MM.1S (cell line): Measurements from ENCODE around the gene RREB1.

Experiments
- DNase-seq: peaks from one replicate; pipeline ENCODE4 v3.0.0-alpha.2; 2015
- H2AFZ ChIP-seq: fragments of 300-600 bp; sonication (generic); 2 replicates; pipeline ENCODE4 v1.6.0; 2016; ENCODE audit warnings: antibody characterized with exemption, low read length
- H3F3A ChIP-seq: fragments of 300-600 bp; sonication (generic); 2 replicates; pipeline ENCODE4 v1.6.1; 2016; ENCODE audit warnings: mild to moderate bottlenecking, antibody characterized with exemption, low read length, moderate library complexity, mixed read lengths; ENCODE audit not compliant: insufficient read depth
- H3K27ac ChIP-seq: fragments of 300-600 bp; sonication (generic); 2 replicates; pipeline ENCODE4 v1.5.1; 2016; ENCODE audit warnings: mild to moderate bottlenecking, low read length
- H3K27me3 ChIP-seq: fragments of 300-600 bp; sonication (generic); replicated peaks from 2 replicates; pipeline ENCODE4 v1.6.0; 2016; ENCODE audit warnings: low read length; ENCODE audit not compliant: insufficient read depth
- H3K36me3 ChIP-seq: fragments of 300-600 bp; sonication (generic); replicated peaks from 2 replicates; pipeline ENCODE4 v1.6.1; 2016; ENCODE audit warnings: mild to moderate bottlenecking, low read length, mixed read lengths; ENCODE audit not compliant: insufficient read depth
- H3K4me1 ChIP-seq: fragments of 300-600 bp; sonication (generic); 2 replicates; pipeline ENCODE4 v1.6.1; 2016; ENCODE audit warnings: low read length, mixed read lengths
- H3K4me2 ChIP-seq: fragments of 300-600 bp; sonication (generic); 2 replicates; pipeline ENCODE4 v1.6.0; 2016; ENCODE audit warnings: low read depth, low read length
- H3K4me3 ChIP-seq: fragments of 300-600 bp; sonication (generic); 2 replicates; pipeline ENCODE4 v1.5.1; 2016; ENCODE audit warnings: low read length, mixed read lengths
- H3K79me2 ChIP-seq: fragments of 300-600 bp; sonication (generic); 2 replicates; pipeline ENCODE4 v1.6.1; 2016; ENCODE audit warnings: mixed run types, low read length, mixed read lengths
- H3K9ac ChIP-seq: fragments of 300-600 bp; sonication (generic); 2 replicates; pipeline ENCODE4 v1.6.1; 2016; ENCODE audit warnings: low read length, mixed read lengths
- H3K9me2 ChIP-seq: fragments of 300-600 bp; sonication (generic); replicated peaks from 2 replicates; pipeline ENCODE4 v1.6.1; 2016; ENCODE audit warnings: mild to moderate bottlenecking, low read length, mixed read lengths; ENCODE audit not compliant: insufficient read depth
- H3K9me3 ChIP-seq: fragments of 300-600 bp; sonication (generic); replicated peaks from 2 replicates; pipeline ENCODE4 v1.6.1; 2016; ENCODE audit warnings: mild to moderate bottlenecking, low read length, mixed read lengths; ENCODE audit not compliant: insufficient read depth
- H4K20me1 ChIP-seq: fragments of 300-600 bp; sonication (generic); 2 replicates; pipeline ENCODE4 v1.6.1; 2016; ENCODE audit warnings: mild to moderate bottlenecking, low read length, moderate library complexity, mixed read lengths; ENCODE audit not compliant: insufficient read depth
- CTCF ChIP-seq: fragments of 300-600 bp; sonication (generic); IDR thresholded peaks from 2 replicates; pipeline ENCODE4 v1.5.1; 2016; ENCODE audit warnings: antibody characterized with exemption, low read length, mixed read lengths
- EZH2 ChIP-seq: fragments of 300-600 bp; sonication (generic); optimal IDR thresholded peaks from 2 replicates; pipeline ENCODE3; 2017; ENCODE audit warnings: low read depth, mild to moderate bottlenecking, antibody characterized with exemption, low read length, mixed read lengths
- EZH2phosphoT487 ChIP-seq: fragments of 300-600 bp; sonication (generic); IDR thresholded peaks from 2 replicates; pipeline ENCODE4 v1.6.1; 2018; ENCODE audit warnings: antibody characterized with exemption, low read length

The RREB1 gene

DNA sequence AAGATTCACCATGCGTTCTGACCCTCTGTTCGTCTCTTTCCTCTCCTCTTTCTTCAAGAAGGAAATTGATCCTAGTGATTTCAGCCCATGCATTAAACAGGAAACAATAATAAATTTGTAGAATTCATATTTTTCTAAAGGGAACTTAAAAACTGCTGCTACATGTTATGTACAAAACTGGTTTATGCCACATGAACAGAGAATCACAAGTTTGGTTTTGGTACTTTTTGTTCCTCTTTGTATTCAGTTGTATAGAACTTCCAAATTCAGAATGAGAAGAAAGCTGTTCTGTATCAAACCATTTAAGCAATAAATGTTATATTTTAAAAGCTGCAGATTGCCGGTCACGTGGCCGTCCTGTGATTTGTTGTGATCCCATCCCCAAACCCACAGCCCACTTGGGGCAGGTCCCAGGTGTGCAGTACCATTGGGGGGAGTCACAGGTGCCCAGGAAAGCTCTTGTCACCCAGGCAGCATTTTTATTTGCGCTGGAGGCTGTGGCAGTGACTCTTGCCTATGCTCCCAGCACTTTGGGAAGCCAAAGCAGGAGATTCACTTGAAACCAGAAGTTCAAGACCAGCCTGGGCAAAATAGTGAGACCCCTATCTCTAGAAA lies 144.0 kb downstream of the RREB1 start:
- TF ChIP-seq CTCF (no peak), EZH2 (no peak), EZH2phosphoT487 (no peak)
- H3K9me3 ChIP-seq, result no peaks in the 10 kb centered on the region
- H2AFZ ChIP-seq, result no peak overlapping the region
- no peaks in the 10 kb centered on the region for H3K4me1 ChIP-seq
- no peak overlapping the region for H3K4me3 ChIP-seq
- no peak overlapping the region for H3K27ac ChIP-seq
- H4K20me1 ChIP-seq, result no peaks in the 10 kb centered on the region
- no peaks in the 10 kb centered on the region for H3F3A ChIP-seq
- H3K79me2 ChIP-seq, result no peaks in the 10 kb centered on the region
- H3K36me3 ChIP-seq, result no peaks in the 10 kb centered on the region
- H3K27me3 ChIP-seq, result no peaks in the 10 kb centered on the region
- H3K9ac ChIP-seq, result no peak overlapping the region
- H3K9me2 ChIP-seq, result no peaks in the 10 kb centered on the region
- no peak overlapping the region for H3K4me2 ChIP-seq
- DNase-seq, result no peak

- no peak for TF ChIP-seq EZH2phosphoT487
- TF ChIP-seq EZH2, result no peak
- TF ChIP-seq CTCF, result no peak
- Histone ChIP-seq H4K20me1 (no peaks in the 10 kb centered on the region), H3K27me3 (no peaks in the 10 kb centered on the region), H3K4me3 (no peak overlapping the region), H3K79me2 (no peaks in the 10 kb centered on the region), H2AFZ (no peak overlapping the region), H3K4me2 (no peak overlapping the region), H3K4me1 (no peaks in the 10 kb centered on the region), H3K27ac (no peak overlapping the region), H3K9me2 (no peaks in the 10 kb centered on the region), H3F3A (no peaks in the 10 kb centered on the region), H3K9me3 (no peaks in the 10 kb centered on the region), H3K36me3 (no peaks in the 10 kb centered on the region), H3K9ac (no peak overlapping the region)
- no peak for DNase-seq
Measured at GRCh38 chr6:7252390-7252789, 144.6 kb downstream of the RREB1 start.

GRCh38 chr6:7254980-7255835 lies 147.4 kb downstream of the RREB1 start:
- Histone ChIP-seq H2AFZ (no peak overlapping the region), H3K36me3 (no peaks in the 10 kb centered on the region), H3K4me2 (no peak overlapping the region), H3K9me2 (no peaks in the 10 kb centered on the region), H3K9ac (no peak overlapping the region), H3K27ac (no peak overlapping the region), H3F3A (no peaks in the 10 kb centered on the region), H3K4me3 (no peak overlapping the region), H3K79me2 (no peaks in the 10 kb centered on the region), H3K27me3 (peaks cover 7% of the 10 kb centered on the region), H3K9me3 (no peaks in the 10 kb centered on the region), H4K20me1 (no peaks in the 10 kb centered on the region), H3K4me1 (no peaks in the 10 kb centered on the region)
- TF ChIP-seq EZH2, result no peak
- TF ChIP-seq CTCF, result no peak
- no peak for TF ChIP-seq EZH2phosphoT487
- DNase-seq, result no peak
